MCF 10A (cell line): ENCODE data around the gene PIWIL4. TPM values are rescaled to one million over a fixed set of nuclear protein-coding genes. Genes with fewer than 3 reads are reported as not detected.

ENCODE experiments used
- BruUV-seq: library from RNA; stranded (reverse); fragments of 400-500 nt; replicated peaks from 2 replicates; lab custom pipeline; 2021; lab: Mats Ljungman, UMichigan
- CTCF ChIA-PET: fragments of 300-600 bp; sonication (Branson Sonifier 250); formaldehyde crosslinking; extraction: SDS; loops from one replicate; lab custom pipeline; 2021; ENCODE audit warnings: antibody characterized with exemption, inconsistent platforms; lab: Yijun Ruan, JAX
- POLR2A ChIA-PET: fragments of 300-600, 350-650 bp; sonication (Branson Sonifier 250); formaldehyde crosslinking; extraction: SDS; loops from one replicate; lab custom pipeline; 2020; ENCODE audit warnings: antibody characterized with exemption, inconsistent platforms; lab: Yijun Ruan, JAX
- DNase-seq: peaks from one replicate; pipeline ENCODE4 v3.0.0-alpha.2; 2018; ENCODE audit not compliant: unreplicated experiment
- H3K27ac Mint-ChIP-seq: one replicate; pipeline ENCODE4 v1.8.0; 2022; ENCODE audit warnings: mild to moderate bottlenecking, low read depth, mixed read lengths; ENCODE audit not compliant: unreplicated experiment
- H3K27me3 Mint-ChIP-seq: one replicate; pipeline ENCODE4 v1.8.0; 2022; ENCODE audit warnings: mixed read lengths; ENCODE audit not compliant: insufficient read depth, unreplicated experiment
- H3K36me3 Mint-ChIP-seq: one replicate; pipeline ENCODE4 v1.8.0; 2022; ENCODE audit warnings: mild to moderate bottlenecking, moderate library complexity, mixed read lengths; ENCODE audit not compliant: insufficient read depth, unreplicated experiment
- H3K4me1 Mint-ChIP-seq: one replicate; pipeline ENCODE4 v1.8.0; 2022; ENCODE audit warnings: mixed read lengths; ENCODE audit not compliant: insufficient read depth, unreplicated experiment
- H3K4me3 Mint-ChIP-seq: one replicate; pipeline ENCODE4 v1.8.0; 2022; ENCODE audit warnings: mild to moderate bottlenecking, moderate library complexity, mixed read lengths; ENCODE audit not compliant: unreplicated experiment
- H3K9me3 Mint-ChIP-seq: one replicate; pipeline ENCODE4 v1.8.0; 2022; ENCODE audit warnings: mixed read lengths; ENCODE audit not compliant: unreplicated experiment
- CTCF ChIP-seq: fragments of 200-600 bp; IDR thresholded peaks from one replicate; pipeline ENCODE4 v1.8.0; 2022; ENCODE audit warnings: antibody characterized with exemption, mild to moderate bottlenecking; ENCODE audit not compliant: unreplicated experiment
- intact Hi-C: fragments of 100-400 bp; cut with micrococcal nuclease; formaldehyde crosslinking; loops from 2 replicates; pipeline ENCODE4 v1.14.1; 2022
- total RNA-seq: library from RNA; stranded (reverse); gene quantifications from 2 replicates; pipeline ENCODE4 v1.2.3, GENCODE V29; 2022

PIWIL4 gene
- total RNA-seq, 1 experiment from 2014 or later: not detected

DNA sequence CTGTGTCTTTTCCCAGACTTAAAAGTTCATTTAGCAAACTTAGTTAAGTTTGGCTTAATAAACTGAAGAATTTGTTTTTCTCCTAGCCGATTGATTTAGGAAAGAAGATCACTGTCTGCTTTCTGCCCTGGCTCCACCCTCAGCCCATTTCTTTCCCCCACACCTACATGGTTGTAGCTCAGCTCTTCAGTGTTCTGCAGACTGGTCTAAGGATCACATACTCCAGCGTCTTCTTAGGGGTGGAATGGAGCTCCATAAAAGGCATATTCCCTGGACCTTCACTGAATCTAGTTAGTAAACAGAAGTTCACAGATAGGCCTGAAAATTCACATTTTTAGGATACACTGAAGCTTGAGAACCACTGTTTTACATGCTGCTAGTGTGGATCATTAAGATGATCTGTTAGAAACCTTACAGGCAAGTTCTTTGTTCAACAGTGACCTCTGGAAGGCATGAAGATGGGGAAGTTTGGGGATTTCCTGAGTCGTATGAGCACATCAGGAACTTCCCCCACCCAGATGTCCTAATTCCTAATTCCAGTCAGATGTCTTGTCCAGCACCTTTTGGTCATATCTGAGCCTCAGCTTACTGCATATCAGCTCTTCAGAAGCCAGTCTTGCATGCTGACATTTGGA, 16.8 kb downstream of the PIWIL4 start:
- CTCF ChIA-PET: interaction anchor here (0.5 kb wide), 1 partner anchor 82 kb away, joined by 7 read pairs; no protein-coding TSS in a partner anchor
- peak; percentile 10 for DNase-seq
- intact Hi-C loops: no loop called here
- Mint-ChIP-seq H3K27ac (peak overlapping the region; percentile 5), H3K27me3 (peaks cover 17% of the 10 kb centered on the region), H3K36me3 (no peaks in the 10 kb centered on the region), H3K9me3 (no peaks in the 10 kb centered on the region), H3K4me1 (peaks cover 24% of the 10 kb centered on the region), H3K4me3 (no peak overlapping the region)
- TF ChIP-seq CTCF: no peak
- POLR2A ChIA-PET: no interaction called here
- no TSS peak for BruUV-seq

- Mint-ChIP-seq H3K36me3 (no peaks in the 10 kb centered on the region), H3K4me1 (peaks cover 24% of the 10 kb centered on the region), H3K4me3 (no peak overlapping the region), H3K27me3 (peaks cover 27% of the 10 kb centered on the region), H3K9me3 (no peaks in the 10 kb centered on the region), H3K27ac (no peak overlapping the region)
- CTCF ChIA-PET: interaction anchor here (0.6 to 1.4 kb wide), 2 partner anchors 63 to 77 kb away, joined by 3 read pairs; no protein-coding TSS in a partner anchor
- POLR2A ChIA-PET: no interaction called here
- no peak for TF ChIP-seq CTCF
- BruUV-seq: no TSS peak
- DNase-seq: no peak
- intact Hi-C loops: no loop called here
Observed at GRCh38 chr11:94584978-94585377, 17.8 kb downstream of the PIWIL4 start.

- Mint-ChIP-seq H3K4me1 (peaks cover 24% of the 10 kb centered on the region), H3K36me3 (no peaks in the 10 kb centered on the region), H3K27me3 (peaks cover 31% of the 10 kb centered on the region), H3K9me3 (no peaks in the 10 kb centered on the region), H3K4me3 (no peak overlapping the region), H3K27ac (no peak overlapping the region)
- CTCF ChIA-PET: interaction anchor here (0.6 to 1.4 kb wide), 4 partner anchors 10 to 121 kb away, joined by 3 to 4 read pairs (median 3); no protein-coding TSS in a partner anchor
- intact Hi-C loops: no loop called here
- POLR2A ChIA-PET: no interaction called here
- TF ChIP-seq CTCF: no peak
- no TSS peak for BruUV-seq
- DNase-seq: no peak
Observed at GRCh38 chr11:94585399-94585798, 18.2 kb downstream of the PIWIL4 start.

GRCh38 chr11:94586546-94586945, 19.4 kb downstream of the PIWIL4 start:
- Mint-ChIP-seq H3K36me3 (no peaks in the 10 kb centered on the region), H3K27me3 (peaks cover 43% of the 10 kb centered on the region), H3K9me3 (no peaks in the 10 kb centered on the region), H3K4me1 (peaks cover 20% of the 10 kb centered on the region), H3K4me3 (no peak overlapping the region), H3K27ac (no peak overlapping the region)
- no TSS peak for BruUV-seq
- ChIA-PET POLR2A (no interaction called here), CTCF (interaction anchor here (1.9 kb wide), 1 partner anchor 23 kb away, joined by 5 read pairs; no protein-coding TSS in a partner anchor)
- no peak for TF ChIP-seq CTCF
- intact Hi-C loops: no loop called here
- no peak for DNase-seq
